CD4-positive, alpha-beta T cell treated with Interleukin-15 for 4 hours (primary cell): ENCODE measurements around the gene STAT2.
"Not testable (repeated sequence)": the region's sequence is repeated elsewhere in the genome, so short reads cannot be mapped to it uniquely, and the experiment has no call there.

ENCODE experiments used
- DNase-seq: peaks from one replicate; pipeline ENCODE4 v3.0.0-alpha.2; 2020; ENCODE audit warnings: low spot score

The STAT2 gene

GRCh38 chr12:56361487-56362129 is 1.7 kb upstream of the STAT2 start:
- DNase-seq: no peak

DNA sequence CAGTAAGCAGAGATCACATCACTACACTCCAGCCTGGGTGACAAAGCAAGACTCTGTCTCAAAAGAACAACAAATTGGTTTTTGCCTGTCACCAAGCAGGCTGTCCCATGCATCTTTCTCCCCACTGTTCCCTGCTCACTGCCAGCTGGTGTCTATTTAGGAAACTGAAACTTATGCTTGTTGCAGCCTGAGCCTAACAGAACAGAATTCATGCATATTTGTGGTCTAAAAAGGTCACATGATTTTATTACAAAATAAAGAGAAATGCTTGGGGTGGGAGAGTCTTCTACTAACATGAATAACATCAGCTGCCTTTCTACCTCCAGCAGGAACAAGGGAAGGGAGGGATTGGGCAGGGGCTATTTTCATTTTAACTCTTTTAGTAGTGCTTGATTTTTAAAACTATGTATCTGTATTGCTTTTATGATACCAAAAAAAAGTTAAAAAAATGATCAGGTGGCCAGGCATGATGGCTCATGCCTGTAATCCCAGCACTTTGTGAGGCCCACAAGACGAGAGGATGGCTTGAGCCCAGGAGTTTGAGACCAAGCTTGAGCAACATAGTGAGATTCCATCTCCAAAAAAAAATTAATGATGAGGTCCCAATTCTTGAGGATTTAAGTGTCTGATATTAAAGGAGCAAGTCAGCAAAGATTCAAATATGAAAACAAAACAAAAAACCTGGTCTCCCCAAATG is 923 bp downstream of the STAT2 start:
- no peak for DNase-seq

DNA sequence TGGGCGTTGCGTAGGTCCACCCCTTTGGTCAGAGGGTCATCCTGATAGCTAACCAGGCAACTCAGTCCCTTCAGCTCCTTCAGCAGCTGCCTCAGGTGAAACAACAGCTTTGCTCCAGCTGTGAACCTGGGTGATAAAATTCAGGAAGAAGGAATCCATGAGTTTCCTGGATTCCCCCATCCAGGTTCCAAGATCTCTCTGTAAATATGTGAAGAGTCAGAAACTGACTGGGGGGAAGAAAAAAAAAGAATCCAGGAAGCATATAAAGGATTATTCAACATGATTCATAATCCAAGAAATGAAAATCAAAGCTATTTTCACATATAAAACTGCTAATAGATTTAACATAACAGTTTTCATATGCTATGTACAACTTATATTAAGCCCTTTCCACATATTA is 8.6 kb downstream of the STAT2 start:
- no peak for DNase-seq

DNA sequence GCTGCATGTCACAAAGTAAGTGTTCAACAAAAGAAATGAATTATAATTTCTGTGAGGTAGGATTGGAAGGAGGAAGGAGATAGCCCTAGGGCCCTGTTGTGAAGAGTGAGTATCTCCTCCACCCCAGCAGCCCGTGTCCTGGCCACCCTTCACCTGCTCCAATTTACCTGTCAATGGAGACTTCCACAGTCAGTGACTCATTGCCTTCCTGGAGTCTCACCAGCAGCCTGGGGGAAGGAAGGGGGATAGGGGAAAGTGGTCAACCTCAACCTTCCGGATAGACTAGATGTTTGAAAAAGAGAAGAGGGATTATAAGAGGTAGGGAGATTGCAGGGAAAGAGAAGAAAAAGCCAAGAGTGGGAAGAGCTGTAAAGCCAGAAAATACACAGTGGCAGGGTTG is 9.2 kb downstream of the STAT2 start:
- no peak for DNase-seq

DNA sequence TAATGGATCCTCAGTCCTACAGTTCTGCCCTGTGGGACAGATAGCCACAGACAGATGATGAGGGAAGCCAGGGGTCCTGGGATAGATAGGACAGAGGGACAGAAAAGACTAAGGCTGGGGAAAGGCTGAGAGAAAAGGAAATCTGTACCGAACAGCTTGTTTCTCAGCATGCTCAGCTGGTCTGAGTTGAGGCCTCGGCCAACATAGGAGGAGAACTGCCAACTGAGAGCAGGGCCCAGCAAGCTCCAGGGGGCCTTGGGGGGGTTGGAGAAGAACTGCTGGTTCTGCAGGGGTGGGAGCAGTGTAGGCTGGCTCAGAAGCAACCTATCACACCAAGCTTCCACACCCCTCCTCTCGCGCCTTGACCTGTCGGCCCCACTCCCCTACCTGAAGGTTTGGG is 11.1 kb downstream of the STAT2 start:
- DNase-seq: no peak

GRCh38 chr12:56347255-56347654 is 12.7 kb downstream of the STAT2 start:
- DNase-seq: not testable (repeated sequence)

DNA sequence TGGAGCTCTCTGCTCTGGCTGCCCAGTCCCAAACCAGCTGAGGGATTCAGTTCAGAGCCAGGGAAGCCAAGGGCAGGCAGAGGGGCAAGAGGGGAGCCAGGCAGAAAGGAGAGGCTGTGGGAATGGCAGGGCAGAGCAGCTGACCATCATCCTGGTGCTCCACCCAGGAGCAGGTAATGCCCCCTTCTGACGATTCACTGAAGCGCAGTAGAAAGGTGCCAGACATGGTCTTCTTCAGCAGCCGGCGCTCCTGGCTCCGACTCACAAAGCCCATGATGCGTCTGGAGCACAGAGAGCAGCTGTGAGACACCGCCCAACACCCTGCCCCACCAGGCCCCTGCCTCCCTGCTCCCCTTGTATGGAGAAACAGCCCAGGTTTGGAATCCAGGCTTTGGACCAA is 13.2 kb downstream of the STAT2 start:
- peak; percentile 20 for DNase-seq

GRCh38 chr12:56342290-56342689 is 17.6 kb downstream of the STAT2 start:
- not testable (repeated sequence) for DNase-seq

DNA sequence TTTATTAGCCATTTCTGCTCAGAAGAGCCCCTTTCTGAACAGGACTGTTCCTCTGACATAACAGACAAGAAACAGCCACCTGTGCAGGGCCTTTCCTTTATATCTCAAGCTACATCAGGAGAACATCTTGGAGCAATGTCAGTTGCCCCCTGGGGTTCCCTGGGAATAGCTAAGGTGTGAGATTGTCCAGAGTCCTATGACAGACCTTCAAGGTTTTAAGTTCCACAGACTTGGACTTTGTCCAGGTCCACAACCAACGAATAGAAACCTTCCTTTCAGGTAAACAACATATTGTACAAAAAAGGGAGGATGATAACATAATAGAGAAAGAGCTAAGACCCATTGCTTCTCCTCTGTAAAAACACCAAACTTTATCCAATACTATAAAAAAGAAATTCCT is 18.3 kb downstream of the STAT2 start:
- no peak for DNase-seq

DNA sequence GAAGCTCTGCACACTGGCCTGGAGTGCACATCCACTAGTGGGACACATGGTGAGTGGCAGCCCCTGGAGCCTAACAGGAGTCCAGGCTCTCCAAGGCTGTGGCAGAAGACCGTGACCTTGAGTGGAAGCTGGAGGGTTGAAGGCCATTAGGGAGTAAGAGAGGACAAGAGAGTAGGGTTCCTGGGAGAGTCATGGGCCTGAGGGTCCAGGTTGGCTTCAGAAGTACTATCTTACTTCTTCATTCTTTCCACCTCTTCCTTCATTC is 20.8 kb downstream of the STAT2 start:
- peak; percentile 2 for DNase-seq

DNA sequence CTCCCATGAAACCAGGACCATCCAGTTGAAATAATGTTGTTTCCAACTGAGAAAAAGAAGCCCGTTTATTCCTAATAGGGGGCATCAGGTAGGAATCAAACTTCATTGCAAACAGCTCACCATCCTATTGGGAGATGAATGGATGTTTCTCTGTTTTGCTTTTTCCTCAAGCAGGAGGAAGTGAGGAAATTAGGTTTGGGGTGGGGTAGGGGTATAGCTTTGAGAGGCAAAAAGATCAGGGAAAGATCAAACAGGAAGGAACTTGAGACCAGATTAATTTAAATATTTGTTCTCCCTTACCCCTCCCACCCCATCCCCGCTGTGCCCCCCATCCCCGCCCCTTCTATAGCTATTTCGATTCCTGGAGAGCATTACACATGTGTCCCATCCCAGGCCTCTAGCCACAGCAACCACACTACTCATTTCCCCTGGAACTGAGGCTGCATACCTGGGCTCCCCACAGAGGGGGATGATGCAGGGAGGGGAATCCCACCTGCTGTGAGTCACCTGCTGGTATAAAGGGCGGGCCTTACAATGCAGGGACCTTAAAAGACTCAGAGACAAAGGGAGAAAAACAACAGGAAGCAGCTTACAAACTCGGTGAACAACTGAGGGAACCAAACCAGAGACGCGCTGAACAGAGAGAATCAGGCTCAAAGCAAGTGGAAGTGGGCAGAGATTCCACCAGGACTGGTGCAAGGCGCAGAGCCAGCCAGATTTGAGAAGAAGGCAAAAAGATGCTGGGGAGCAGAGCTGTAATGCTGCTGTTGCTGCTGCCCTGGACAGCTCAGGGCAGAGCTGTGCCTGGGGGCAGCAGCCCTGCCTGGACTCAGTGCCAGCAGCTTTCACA is 21.4 kb downstream of the STAT2 start, which contains the start of gene IL23A:
Gene IL23A, plus strand, starts transcription at position 577 of the 850 bp plus-strand sequence. Its CDS starts 161 bp downstream, at position 738.
- DNase-seq: peak; percentile 93

- peak; percentile 1 for DNase-seq
Observed at GRCh38 chr12:56337753-56338251, 22.1 kb downstream of the STAT2 start.

DNA sequence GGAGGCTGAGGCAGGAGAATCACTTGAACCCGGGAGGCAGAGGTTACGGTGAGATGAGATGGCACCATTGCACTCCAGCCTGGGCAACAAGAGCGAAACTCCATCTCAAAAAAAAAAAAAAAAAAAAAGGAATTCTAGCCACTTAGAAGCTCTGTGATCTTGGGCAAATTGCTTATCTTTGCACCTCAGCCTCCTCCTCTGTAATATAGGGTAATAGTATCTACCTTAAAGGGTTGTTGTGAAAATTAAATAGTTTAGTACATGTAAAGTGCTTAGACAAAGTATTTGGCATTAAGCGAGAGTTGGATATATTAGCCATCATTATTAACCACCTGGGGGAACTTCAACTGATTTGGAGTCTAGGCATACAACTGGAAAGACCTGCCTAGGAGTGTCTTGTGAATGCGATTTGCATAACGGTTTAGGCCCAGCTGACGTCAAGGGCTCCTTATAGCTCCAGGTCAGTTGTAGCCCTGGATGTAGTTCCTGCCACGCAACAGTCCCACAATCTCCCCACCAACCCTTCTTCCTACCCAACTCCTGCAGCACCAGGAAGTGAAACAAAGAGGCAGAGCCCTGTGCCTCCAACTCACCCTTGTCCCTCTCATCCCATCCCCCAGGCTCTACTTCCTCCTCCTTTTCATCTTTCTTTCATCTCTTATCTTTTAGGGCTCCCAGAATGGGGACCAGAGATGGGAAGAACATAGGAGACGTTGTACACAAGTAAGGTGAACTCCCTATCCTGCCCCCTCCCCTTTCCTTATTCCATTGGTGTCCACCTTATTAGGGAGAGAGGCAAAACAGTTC is 23.3 kb downstream of the STAT2 start:
- no peak for DNase-seq

GRCh38 chr12:56335527-56335926 is 24.4 kb downstream of the STAT2 start:
- DNase-seq: not testable (repeated sequence)

DNA sequence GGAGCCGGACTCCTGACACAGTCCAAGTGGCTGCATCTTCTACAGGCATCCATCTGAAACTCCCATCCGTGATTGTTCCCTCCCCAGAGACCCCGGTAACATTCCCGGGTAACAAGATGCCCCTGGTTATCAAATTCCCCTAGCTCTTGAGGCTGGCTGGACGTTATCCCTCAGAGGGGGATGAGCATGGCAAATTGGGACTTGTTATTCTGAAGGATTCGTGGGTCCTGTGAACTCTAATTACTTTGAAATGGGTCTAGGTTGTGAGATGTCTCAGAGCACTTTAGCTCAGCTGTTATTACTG is 25.5 kb downstream of the STAT2 start:
- no peak for DNase-seq

GRCh38 chr12:56333679-56334489 is 26.0 kb downstream of the STAT2 start, which contains the start of gene PAN2:
Gene PAN2 (minus strand): TSS chr12:56334000. CDS start chr12:56333094, 906 bp downstream.
- DNase-seq: peak; percentile 96

- no peak for DNase-seq
Observed at GRCh38 chr12:56333197-56333678, 26.7 kb downstream of the STAT2 start.

DNA sequence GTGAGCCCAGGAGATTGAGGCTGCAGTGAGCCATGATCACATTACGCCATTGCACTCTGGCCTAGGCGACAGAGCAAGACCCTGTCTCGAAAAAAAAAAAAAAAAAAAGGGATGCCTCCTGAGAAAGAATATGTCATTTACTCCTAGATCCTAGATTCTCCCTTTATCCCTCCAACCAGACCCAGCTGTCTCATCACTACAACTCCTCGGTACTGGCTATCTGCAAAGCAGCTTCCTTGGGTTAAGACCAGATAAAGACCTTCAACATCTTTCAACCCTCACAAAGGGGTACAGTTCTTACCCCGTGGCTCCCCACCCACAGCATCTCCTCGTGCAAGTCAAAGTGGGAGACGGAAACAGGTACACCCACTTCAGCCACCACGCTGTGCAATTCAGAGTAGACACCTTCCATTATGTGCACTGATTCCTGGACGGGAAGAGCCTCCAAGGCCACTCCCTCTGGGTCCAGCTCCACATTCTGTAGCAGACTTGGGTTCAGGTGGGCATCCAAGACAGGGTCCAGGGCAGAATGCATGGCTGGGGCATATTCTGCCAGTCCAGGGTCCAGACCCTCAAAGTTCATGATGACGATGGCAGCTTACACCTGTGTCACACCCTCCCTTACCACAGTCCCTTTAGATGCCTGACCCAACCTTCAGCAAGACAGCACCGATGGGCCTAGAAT is 27.3 kb downstream of the STAT2 start:
- DNase-seq: no peak

- DNase-seq: no peak
Observed at GRCh38 chr12:56330936-56331490, 28.9 kb downstream of the STAT2 start.

GRCh38 chr12:56326533-56326932 is 33.4 kb downstream of the STAT2 start:
- no peak for DNase-seq
